ENCODE data around the gene LYPD6B.

The LYPD6B gene

DNA sequence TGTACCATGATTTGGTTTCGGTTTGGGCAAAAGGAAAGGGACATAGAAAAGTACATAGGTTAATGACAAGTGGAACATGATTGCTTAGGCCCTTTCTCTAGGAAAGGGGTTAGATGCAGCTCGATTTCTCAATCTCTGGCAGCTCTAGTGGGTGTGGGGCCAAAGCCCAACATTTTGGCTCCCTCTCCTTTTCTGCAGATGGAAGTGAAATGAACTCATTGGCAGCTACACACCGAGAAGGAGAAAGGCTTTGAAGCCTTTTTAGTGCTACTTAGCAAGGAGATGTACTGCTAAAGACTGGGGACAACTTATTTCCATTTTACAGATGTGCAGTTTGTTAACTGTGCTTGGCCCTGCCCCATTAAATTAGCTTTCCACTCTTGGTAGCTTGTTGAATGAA lies 93.8 kb downstream of the LYPD6B start:
- H3K4me3 ChIP-seq (ENCODE audit: low read length), result no peak overlapping the region
- TF ChIP-seq, protein P1, sequence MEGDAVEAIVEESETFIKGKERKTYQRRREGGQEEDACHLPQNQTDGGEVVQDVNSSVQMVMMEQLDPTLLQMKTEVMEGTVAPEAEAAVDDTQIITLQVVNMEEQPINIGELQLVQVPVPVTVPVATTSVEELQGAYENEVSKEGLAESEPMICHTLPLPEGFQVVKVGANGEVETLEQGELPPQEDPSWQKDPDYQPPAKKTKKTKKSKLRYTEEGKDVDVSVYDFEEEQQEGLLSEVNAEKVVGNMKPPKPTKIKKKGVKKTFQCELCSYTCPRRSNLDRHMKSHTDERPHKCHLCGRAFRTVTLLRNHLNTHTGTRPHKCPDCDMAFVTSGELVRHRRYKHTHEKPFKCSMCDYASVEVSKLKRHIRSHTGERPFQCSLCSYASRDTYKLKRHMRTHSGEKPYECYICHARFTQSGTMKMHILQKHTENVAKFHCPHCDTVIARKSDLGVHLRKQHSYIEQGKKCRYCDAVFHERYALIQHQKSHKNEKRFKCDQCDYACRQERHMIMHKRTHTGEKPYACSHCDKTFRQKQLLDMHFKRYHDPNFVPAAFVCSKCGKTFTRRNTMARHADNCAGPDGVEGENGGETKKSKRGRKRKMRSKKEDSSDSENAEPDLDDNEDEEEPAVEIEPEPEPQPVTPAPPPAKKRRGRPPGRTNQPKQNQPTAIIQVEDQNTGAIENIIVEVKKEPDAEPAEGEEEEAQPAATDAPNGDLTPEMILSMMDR (conservative IDR thresholded peaks at IDR 0.05; ENCODE audit: low read depth, low read length), result no peak
- no peak for DNase-seq (ENCODE audit: low read depth)

DNA sequence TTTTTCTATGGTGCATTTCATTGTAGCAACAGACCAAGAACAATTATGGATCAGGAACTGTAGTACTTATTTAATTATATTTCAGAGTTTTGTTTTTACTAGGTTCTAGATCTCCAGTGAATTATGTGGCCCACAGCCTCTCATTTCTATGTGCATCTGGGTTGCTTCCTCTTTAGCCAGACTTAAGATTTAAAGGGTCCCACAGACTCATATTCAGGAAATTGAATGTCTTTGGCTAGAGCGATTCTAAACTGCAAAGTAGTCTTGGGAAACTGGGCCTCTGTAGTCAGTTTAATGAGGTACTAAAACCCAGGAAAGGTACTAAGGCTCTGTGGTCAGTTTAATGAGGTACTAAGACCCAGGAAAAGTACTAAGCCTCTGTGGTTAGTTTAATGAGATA lies 94.4 kb downstream of the LYPD6B start:
- DNase-seq (ENCODE audit: low read depth), result no peak
- TF ChIP-seq, protein P1 (conservative IDR thresholded peaks at IDR 0.05; ENCODE audit: low read depth, low read length), result no peak
- no peak overlapping the region for H3K4me3 ChIP-seq (ENCODE audit: low read length)

DNA sequence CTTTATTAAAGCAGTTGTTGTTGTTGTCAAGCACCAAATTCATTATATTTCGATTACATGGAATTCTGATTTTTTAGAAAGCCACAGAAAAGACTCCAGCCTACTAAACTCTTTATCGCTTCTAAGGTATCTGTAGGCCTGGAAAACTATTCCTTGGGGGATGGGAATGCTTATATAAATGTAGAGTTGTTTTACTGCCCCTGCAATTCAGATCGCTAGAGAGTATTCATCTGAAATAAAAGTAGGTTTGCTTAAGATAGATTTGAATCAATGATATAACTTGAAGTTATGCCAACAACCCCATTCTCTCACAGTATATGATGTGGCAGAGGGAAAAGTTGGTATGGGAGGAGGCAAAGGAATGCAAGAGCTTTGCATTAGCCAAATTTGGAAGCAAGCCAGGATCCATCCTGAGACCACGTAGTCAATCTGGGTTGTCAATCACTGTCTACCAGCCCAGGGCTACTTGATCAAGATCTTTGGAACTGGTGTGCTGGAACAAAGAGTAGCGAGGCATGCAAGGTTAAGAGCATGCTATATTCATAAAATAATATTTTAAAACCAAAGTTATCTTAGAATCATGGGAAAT lies 95.9 kb downstream of the LYPD6B start:
- no peak overlapping the region for H3K4me3 ChIP-seq (ENCODE audit: low read length)
- TF ChIP-seq, protein P1 (conservative IDR thresholded peaks at IDR 0.05; ENCODE audit: low read depth, low read length), result no peak
- peak; percentile 45 for DNase-seq (ENCODE audit: low read depth)

DNA sequence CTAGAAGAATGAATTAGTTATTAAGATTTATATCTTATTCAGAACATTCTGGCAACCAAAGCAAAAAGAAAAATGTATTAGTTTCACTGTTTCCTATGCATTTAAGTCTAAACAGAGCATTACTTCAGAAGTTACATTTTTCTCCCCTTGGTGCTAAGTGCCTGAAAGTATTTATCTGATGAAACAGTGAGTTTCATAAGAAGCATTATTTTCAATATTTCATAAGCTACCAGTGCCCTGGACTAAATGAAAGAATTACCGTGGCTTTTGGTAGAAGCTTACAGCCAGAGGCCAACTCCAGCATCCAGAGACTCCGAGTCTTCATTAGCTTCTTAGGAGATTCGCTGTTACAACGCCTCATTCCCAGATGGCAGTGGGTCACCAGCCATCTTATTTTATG lies 97.6 kb downstream of the LYPD6B start:
- H3K4me3 ChIP-seq (ENCODE audit: low read length), result no peak overlapping the region
- TF ChIP-seq, protein P1 (conservative IDR thresholded peaks at IDR 0.05; ENCODE audit: low read depth, low read length), result no peak
- no peak for DNase-seq (ENCODE audit: low read depth)

DNA sequence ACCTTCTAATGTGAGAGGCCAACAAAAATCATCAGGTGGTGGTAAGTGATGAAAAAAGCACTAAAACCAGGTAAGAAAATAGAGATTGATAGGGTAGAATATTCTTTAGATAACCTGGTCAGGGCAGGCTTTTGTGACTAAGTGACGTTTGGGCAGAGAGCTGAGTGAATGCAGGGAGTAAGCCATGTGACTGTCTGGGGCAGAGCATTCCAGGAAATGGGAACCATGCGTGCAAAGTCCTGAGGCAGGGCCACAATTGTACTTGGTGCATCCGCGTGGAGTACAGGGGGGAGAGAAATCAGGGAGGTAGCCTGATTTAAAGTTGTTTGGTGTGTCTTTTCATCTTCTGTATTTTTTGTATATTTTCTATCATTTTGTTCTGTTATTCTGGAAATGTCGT lies 102.5 kb downstream of the LYPD6B start:
- TF ChIP-seq, protein P1 (conservative IDR thresholded peaks at IDR 0.05; ENCODE audit: low read depth, low read length), result no peak
- H3K4me3 ChIP-seq (ENCODE audit: low read length), result no peak overlapping the region
- no peak for DNase-seq (ENCODE audit: low read depth)

DNA sequence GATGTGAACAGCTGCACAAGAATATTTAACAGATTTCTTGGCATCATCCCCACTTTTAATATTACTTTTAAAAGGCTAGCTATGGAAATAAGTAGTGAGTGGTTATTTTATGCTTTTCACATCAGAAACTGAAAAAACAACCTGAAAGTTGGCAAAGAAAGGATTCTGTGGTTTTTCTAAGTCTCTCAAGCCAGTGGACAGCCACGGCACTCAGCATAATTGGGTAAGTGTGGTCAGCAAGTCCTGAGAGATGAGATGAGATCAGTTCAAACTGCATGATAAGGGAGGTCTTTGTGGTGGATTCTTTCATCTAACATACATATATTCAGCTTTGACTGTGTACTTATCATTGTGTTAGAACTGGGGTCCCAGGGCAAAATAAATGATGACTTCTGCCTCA lies 105.2 kb downstream of the LYPD6B start:
- H3K4me3 ChIP-seq (ENCODE audit: low read length), result no peak overlapping the region
- no peak for DNase-seq (ENCODE audit: low read depth)
- TF ChIP-seq, protein P1 (conservative IDR thresholded peaks at IDR 0.05; ENCODE audit: low read depth, low read length), result no peak
